Epithelial cell of esophagus (primary cell): Measurements from ENCODE around the gene GH2.
"Not testable (repeated sequence)": the region's sequence is repeated elsewhere in the genome, so short reads cannot be mapped to it uniquely, and the experiment has no call there.

Experiments used
- DNase-seq: peaks from one replicate; pipeline ENCODE4 v3.0.0; 2010; ENCODE audit warnings: low read depth
- H3K4me3 ChIP-seq: 2 replicates; pipeline ENCODE4 v1.5.1; 2011; ENCODE audit warnings: mild to moderate bottlenecking, low read length, control low read depth
- CTCF ChIP-seq: IDR thresholded peaks from 2 replicates; pipeline ENCODE4 v1.5.1; 2011; ENCODE audit warnings: low read depth, mild to moderate bottlenecking, low read length, control low read depth, inconsistent platforms; ENCODE audit not compliant: insufficient read depth; ENCODE audit errors: missing control alignments

GH2 gene

GRCh38 chr17:63903787-63904201 lies 22.1 kb upstream of the GH2 start:
- TF ChIP-seq CTCF = peak; percentile 42
- peak; percentile 21 for DNase-seq
- not testable (repeated sequence) for H3K4me3 ChIP-seq

- DNase-seq, H3K4me3 ChIP-seq: not testable (repeated sequence)
Measured at GRCh38 chr17:63901971-63902370, 20.2 kb upstream of the GH2 start.

GRCh38 chr17:63898899-63899798 lies 17.4 kb upstream of the GH2 start:
- DNase-seq = peak; percentile 56
- H3K4me3 ChIP-seq = not testable (repeated sequence)

GRCh38 chr17:63896524-63897354 lies 15.0 kb upstream of the GH2 start, which contains the start of gene CSH1:
TSS of gene CSH1 (minus strand) at chr17:63896574. CDS start at chr17:63896511, 63 bp downstream.
- not testable (repeated sequence) for H3K4me3 ChIP-seq, DNase-seq

GRCh38 chr17:63894821-63895220 lies 13.1 kb upstream of the GH2 start:
- not testable (repeated sequence) for H3K4me3 ChIP-seq, DNase-seq

- not testable (repeated sequence) for H3K4me3 ChIP-seq, DNase-seq
Measured at GRCh38 chr17:63894021-63894420, 12.3 kb upstream of the GH2 start.

GRCh38 chr17:63892316-63893037 lies 10.7 kb upstream of the GH2 start:
- H3K4me3 ChIP-seq = not testable (repeated sequence)
- peak; percentile 12 for DNase-seq

- peak; percentile 39 for TF ChIP-seq CTCF
- DNase-seq = peak; percentile 23
- not testable (repeated sequence) for H3K4me3 ChIP-seq
Measured at GRCh38 chr17:63889026-63889848, 7.5 kb upstream of the GH2 start.

GRCh38 chr17:63885119-63885518 lies 3.4 kb upstream of the GH2 start:
- DNase-seq, H3K4me3 ChIP-seq: not testable (repeated sequence)

GRCh38 chr17:63882626-63883126 lies 932 bp upstream of the GH2 start:
- not testable (repeated sequence) for DNase-seq, H3K4me3 ChIP-seq

GRCh38 chr17:63881337-63881736 lies 407 bp downstream of the GH2 start:
- DNase-seq, H3K4me3 ChIP-seq: not testable (repeated sequence)
